WTC11 (cell line): ENCODE results near the gene C6orf120. TPM values are rescaled to one million over a fixed set of nuclear protein-coding genes. Genes with fewer than 3 reads are reported as not detected.
A peak's percentile ranks its signal among the peaks of the same experiment; 100 is the strongest.

ENCODE experiments used
- ATAC-seq: fragments of 200-7000 bp; cut with Tn5 transposase; 2 replicates; pipeline ENCODE4 v1.10.0; 2021; ENCODE audit warnings: mild to moderate bottlenecking, moderate library complexity
- CTCF ChIA-PET: fragments of 300-600 bp; sonication (Branson Sonifier 250); formaldehyde crosslinking; loops from one replicate; lab custom pipeline; 2021; ENCODE audit warnings: antibody characterized with exemption; lab: Charles Lee
- POLR2A ChIA-PET: fragments of 350-600 bp; sonication (Branson Sonifier 250); formaldehyde crosslinking; loops from one replicate; lab custom pipeline; 2021; ENCODE audit warnings: antibody characterized with exemption; lab: Charles Lee
- DNase-seq: peaks from one replicate; pipeline ENCODE4 v3.0.0; 2021; ENCODE audit warnings: low spot score
- H3K27ac Mint-ChIP-seq: 2 replicates; pipeline ENCODE4 v1.8.0; 2021; ENCODE audit warnings: mixed read lengths
- H3K27me3 Mint-ChIP-seq: 2 replicates; pipeline ENCODE4 v1.8.0; 2021; ENCODE audit warnings: low read depth, mild to moderate bottlenecking, moderate library complexity, mixed read lengths
- H3K36me3 Mint-ChIP-seq: 2 replicates; pipeline ENCODE4 v1.8.0; 2021; ENCODE audit warnings: mixed read lengths
- H3K4me1 Mint-ChIP-seq: 2 replicates; pipeline ENCODE4 v1.8.0; 2022; ENCODE audit warnings: mixed read lengths
- H3K4me3 Mint-ChIP-seq: 2 replicates; pipeline ENCODE4 v1.8.0; 2021; ENCODE audit warnings: mild to moderate bottlenecking, moderate library complexity, mixed read lengths
- H3K9me3 Mint-ChIP-seq: 2 replicates; pipeline ENCODE4 v1.8.0; 2021; ENCODE audit warnings: mixed read lengths
- AR ChIP-seq: fragments of 250-450 bp; sonication (Bioruptor Pico); IDR thresholded peaks from 2 replicates; pipeline ENCODE4 v1.9.0; 2021; ENCODE audit warnings: mild to moderate bottlenecking
- E2F4 ChIP-seq: sonication (generic); formaldehyde crosslinking; IDR thresholded peaks from 2 replicates; pipeline ENCODE4 v1.8.1; 2022; ENCODE audit warnings: low read depth, mild to moderate bottlenecking, moderate library complexity, missing genetic modification reagents, borderline replicate concordance
- ESRRA ChIP-seq: sonication (generic); formaldehyde crosslinking; IDR thresholded peaks from 2 replicates; pipeline ENCODE4 v1.8.1; 2022; ENCODE audit warnings: mild to moderate bottlenecking, missing genetic modification reagents, borderline replicate concordance
- NFE2L1 ChIP-seq: sonication (generic); formaldehyde crosslinking; IDR thresholded peaks from 2 replicates; pipeline ENCODE4 v1.8.1; 2023; ENCODE audit warnings: missing genetic modification reagents
- OVOL2 ChIP-seq: fragments of 250-450 bp; sonication (Bioruptor Pico); IDR thresholded peaks from 2 replicates; pipeline ENCODE4 v1.9.0; 2021; ENCODE audit warnings: mild to moderate bottlenecking, borderline replicate concordance
- RELA ChIP-seq: sonication (generic); formaldehyde crosslinking; IDR thresholded peaks from 2 replicates; pipeline ENCODE4 v1.8.1; 2022; ENCODE audit warnings: missing genetic modification reagents, mild to moderate bottlenecking, borderline replicate concordance
- STAT6 ChIP-seq: sonication (generic); formaldehyde crosslinking; conservative IDR thresholded peaks from 2 replicates; pipeline ENCODE4 v1.8.1; 2023; ENCODE audit warnings: mild to moderate bottlenecking, low read depth, missing genetic modification reagents, moderate library complexity
- TCF7 ChIP-seq: sonication (generic); formaldehyde crosslinking; IDR thresholded peaks from 2 replicates; pipeline ENCODE4 v1.8.0; 2022; ENCODE audit warnings: mild to moderate bottlenecking, low read depth, missing genetic modification reagents, moderate library complexity
- TEAD4 ChIP-seq: sonication (generic); formaldehyde crosslinking; IDR thresholded peaks from 2 replicates; pipeline ENCODE4 v1.8.0; 2022; ENCODE audit warnings: mild to moderate bottlenecking, missing genetic modification reagents
- TP53 ChIP-seq: sonication (generic); formaldehyde crosslinking; IDR thresholded peaks from 2 replicates; pipeline ENCODE4 v1.8.1; 2023; ENCODE audit warnings: mild to moderate bottlenecking, missing genetic modification reagents
- USF1 ChIP-seq: sonication (generic); formaldehyde crosslinking; IDR thresholded peaks from 2 replicates; pipeline ENCODE4 v1.8.0; 2022; ENCODE audit warnings: mild to moderate bottlenecking, missing genetic modification reagents
- ZBTB43 ChIP-seq: sonication (generic); formaldehyde crosslinking; IDR thresholded peaks from 2 replicates; pipeline ENCODE4 v1.8.1; 2023; ENCODE audit warnings: mild to moderate bottlenecking, missing genetic modification reagents
- ZNF121 ChIP-seq: sonication (generic); formaldehyde crosslinking; IDR thresholded peaks from 2 replicates; pipeline ENCODE4 v1.8.0; 2023; ENCODE audit warnings: missing genetic modification reagents
- ZNF138 ChIP-seq: sonication (generic); formaldehyde crosslinking; conservative IDR thresholded peaks from 2 replicates; pipeline ENCODE4 v1.8.1; 2022; ENCODE audit warnings: mild to moderate bottlenecking, moderate library complexity, missing genetic modification reagents
- ZNF263 ChIP-seq: sonication (generic); formaldehyde crosslinking; IDR thresholded peaks from 2 replicates; pipeline ENCODE4 v1.8.1; 2022; ENCODE audit warnings: low read depth, mild to moderate bottlenecking, moderate library complexity, missing genetic modification reagents
- ZNF671 ChIP-seq: fragments of 250-450 bp; sonication (Bioruptor Pico); IDR thresholded peaks from 2 replicates; pipeline ENCODE4 v1.8.0; 2021; ENCODE audit warnings: mild to moderate bottlenecking
- total RNA-seq: library from RNA; stranded (reverse); gene quantifications from 3 replicates; pipeline ENCODE4 v1.2.3, GENCODE V29; 2021
- TF ChIP-seq, protein P1 (sequence below): sonication (generic); formaldehyde crosslinking; IDR thresholded peaks from 2 replicates; pipeline ENCODE4 v1.8.0; 2023; ENCODE audit warnings: mild to moderate bottlenecking, missing genetic modification reagents
- TF ChIP-seq, protein P2 (sequence below): sonication (generic); formaldehyde crosslinking; IDR thresholded peaks from 2 replicates; pipeline ENCODE4 v1.8.1; 2022; ENCODE audit warnings: missing genetic modification reagents, borderline replicate concordance
- TF ChIP-seq, protein P3 (sequence below): sonication (generic); formaldehyde crosslinking; conservative IDR thresholded peaks from 2 replicates; pipeline ENCODE4 v1.8.1; 2022; ENCODE audit warnings: mild to moderate bottlenecking, missing genetic modification reagents

Gene C6orf120
- total RNA-seq, 1 experiment from 2014 or later, result 34.5 TPM

GRCh38 chr6:169719117-169719516 is 17.2 kb downstream of the C6orf120 start:
- TF ChIP-seq USF1 (CRISPR knock-in tag) (no peak), TEAD4 (no peak), E2F4 (CRISPR knock-in tag) (no peak), NFE2L1 (no peak), ZBTB43 (CRISPR knock-in tag) (no peak), OVOL2 (CRISPR knock-in tag) (no peak), RELA (CRISPR knock-in tag) (no peak), TP53 (CRISPR knock-in tag) (no peak), TCF7 (no peak), ESRRA (CRISPR knock-in tag) (no peak), ZNF138 (CRISPR knock-in tag) (no peak)
- TF ChIP-seq, protein P1, sequence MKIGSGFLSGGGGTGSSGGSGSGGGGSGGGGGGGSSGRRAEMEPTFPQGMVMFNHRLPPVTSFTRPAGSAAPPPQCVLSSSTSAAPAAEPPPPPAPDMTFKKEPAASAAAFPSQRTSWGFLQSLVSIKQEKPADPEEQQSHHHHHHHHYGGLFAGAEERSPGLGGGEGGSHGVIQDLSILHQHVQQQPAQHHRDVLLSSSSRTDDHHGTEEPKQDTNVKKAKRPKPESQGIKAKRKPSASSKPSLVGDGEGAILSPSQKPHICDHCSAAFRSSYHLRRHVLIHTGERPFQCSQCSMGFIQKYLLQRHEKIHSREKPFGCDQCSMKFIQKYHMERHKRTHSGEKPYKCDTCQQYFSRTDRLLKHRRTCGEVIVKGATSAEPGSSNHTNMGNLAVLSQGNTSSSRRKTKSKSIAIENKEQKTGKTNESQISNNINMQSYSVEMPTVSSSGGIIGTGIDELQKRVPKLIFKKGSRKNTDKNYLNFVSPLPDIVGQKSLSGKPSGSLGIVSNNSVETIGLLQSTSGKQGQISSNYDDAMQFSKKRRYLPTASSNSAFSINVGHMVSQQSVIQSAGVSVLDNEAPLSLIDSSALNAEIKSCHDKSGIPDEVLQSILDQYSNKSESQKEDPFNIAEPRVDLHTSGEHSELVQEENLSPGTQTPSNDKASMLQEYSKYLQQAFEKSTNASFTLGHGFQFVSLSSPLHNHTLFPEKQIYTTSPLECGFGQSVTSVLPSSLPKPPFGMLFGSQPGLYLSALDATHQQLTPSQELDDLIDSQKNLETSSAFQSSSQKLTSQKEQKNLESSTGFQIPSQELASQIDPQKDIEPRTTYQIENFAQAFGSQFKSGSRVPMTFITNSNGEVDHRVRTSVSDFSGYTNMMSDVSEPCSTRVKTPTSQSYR, result no peak
- H3K27ac Mint-ChIP-seq, result peak overlapping the region; percentile 65
- peaks cover 24% of the 10 kb centered on the region for H3K36me3 Mint-ChIP-seq
- H3K4me1 Mint-ChIP-seq, result peaks cover 23% of the 10 kb centered on the region
- H3K27me3 Mint-ChIP-seq, result peaks cover 8% of the 10 kb centered on the region
- DNase-seq (no peak), ATAC-seq (no peak)
- ChIA-PET POLR2A (no interaction called here), CTCF (interaction anchor here (1.2 kb wide), 1 partner anchor 71 kb away, joined by 3 read pairs; no protein-coding TSS in a partner anchor)
- no peaks in the 10 kb centered on the region for H3K9me3 Mint-ChIP-seq
- no peak overlapping the region for H3K4me3 Mint-ChIP-seq

DNA sequence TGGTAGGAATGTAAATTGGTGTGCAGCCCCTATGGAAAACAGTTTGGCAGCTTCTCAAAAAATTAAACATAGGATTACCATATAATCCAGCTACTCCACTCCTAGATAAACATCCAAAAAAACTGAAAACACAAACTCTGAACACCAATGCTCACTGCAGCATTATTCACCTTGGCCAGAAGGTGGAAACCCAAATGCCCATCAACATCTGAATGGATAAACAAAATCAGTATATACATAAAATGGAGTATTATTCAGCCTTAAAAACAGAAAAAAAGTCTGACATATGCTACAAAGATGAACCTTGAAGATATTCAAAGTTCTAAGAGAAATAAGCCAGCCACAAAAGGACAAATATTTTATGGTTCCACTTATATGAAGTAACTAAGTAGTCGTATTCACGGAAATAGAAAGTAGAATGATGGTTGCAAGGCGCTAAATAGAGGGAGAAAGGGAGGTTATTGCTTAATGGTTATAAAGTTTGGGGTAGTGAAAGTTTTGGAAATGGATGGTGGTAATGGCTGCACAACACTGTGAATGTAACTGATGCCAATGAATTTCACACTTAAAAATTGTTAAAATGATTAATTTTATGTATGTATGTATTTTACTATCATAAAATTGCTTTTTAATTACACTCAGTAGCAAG is 18.4 kb downstream of the C6orf120 start:
- H3K27me3 Mint-ChIP-seq, result peaks cover 8% of the 10 kb centered on the region
- no peaks in the 10 kb centered on the region for H3K9me3 Mint-ChIP-seq
- ChIA-PET POLR2A (interaction anchor here (0.7 kb wide), 1 partner anchor 17 kb away, joined by 3 read pairs; no protein-coding TSS in a partner anchor), CTCF (interaction anchor here (1.2 kb wide), 1 partner anchor 70 kb away, joined by 3 read pairs; no protein-coding TSS in a partner anchor)
- H3K36me3 Mint-ChIP-seq, result peaks cover 13% of the 10 kb centered on the region
- peaks cover 26% of the 10 kb centered on the region for H3K4me1 Mint-ChIP-seq
- no peak overlapping the region for H3K27ac Mint-ChIP-seq
- H3K4me3 Mint-ChIP-seq, result no peak overlapping the region
- no peak for DNase-seq
- ATAC-seq, result no peak
- no peak for TF ChIP-seq AR (CRISPR knock-in tag)
- TF ChIP-seq STAT6, result no peak
- no peak for TF ChIP-seq ZNF263
- no peak for TF ChIP-seq ZNF121 (CRISPR knock-in tag)
- TF ChIP-seq, protein P2, sequence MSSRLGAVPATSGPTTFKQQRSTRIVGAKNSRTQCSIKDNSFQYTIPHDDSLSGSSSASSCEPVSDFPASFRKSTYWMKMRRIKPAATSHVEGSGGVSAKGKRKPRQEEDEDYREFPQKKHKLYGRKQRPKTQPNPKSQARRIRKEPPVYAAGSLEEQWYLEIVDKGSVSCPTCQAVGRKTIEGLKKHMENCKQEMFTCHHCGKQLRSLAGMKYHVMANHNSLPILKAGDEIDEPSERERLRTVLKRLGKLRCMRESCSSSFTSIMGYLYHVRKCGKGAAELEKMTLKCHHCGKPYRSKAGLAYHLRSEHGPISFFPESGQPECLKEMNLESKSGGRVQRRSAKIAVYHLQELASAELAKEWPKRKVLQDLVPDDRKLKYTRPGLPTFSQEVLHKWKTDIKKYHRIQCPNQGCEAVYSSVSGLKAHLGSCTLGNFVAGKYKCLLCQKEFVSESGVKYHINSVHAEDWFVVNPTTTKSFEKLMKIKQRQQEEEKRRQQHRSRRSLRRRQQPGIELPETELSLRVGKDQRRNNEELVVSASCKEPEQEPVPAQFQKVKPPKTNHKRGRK (CRISPR knock-in tag), result no peak
- TF ChIP-seq, protein P3, sequence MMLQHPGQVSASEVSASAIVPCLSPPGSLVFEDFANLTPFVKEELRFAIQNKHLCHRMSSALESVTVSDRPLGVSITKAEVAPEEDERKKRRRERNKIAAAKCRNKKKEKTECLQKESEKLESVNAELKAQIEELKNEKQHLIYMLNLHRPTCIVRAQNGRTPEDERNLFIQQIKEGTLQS (CRISPR knock-in tag), result no peak
- TF ChIP-seq ZNF671 (CRISPR knock-in tag), result no peak
- no peak for TF ChIP-seq ZBTB43 (CRISPR knock-in tag)
